ENCODE data around the gene NOL7. TPM values are rescaled to one million over a fixed set of nuclear protein-coding genes. Genes with fewer than 3 reads are reported as not detected.

NOL7 gene
- total and polyA plus RNA-seq, 2 donors from 2014 or later = 65.1 to 71.5 TPM

DNA sequence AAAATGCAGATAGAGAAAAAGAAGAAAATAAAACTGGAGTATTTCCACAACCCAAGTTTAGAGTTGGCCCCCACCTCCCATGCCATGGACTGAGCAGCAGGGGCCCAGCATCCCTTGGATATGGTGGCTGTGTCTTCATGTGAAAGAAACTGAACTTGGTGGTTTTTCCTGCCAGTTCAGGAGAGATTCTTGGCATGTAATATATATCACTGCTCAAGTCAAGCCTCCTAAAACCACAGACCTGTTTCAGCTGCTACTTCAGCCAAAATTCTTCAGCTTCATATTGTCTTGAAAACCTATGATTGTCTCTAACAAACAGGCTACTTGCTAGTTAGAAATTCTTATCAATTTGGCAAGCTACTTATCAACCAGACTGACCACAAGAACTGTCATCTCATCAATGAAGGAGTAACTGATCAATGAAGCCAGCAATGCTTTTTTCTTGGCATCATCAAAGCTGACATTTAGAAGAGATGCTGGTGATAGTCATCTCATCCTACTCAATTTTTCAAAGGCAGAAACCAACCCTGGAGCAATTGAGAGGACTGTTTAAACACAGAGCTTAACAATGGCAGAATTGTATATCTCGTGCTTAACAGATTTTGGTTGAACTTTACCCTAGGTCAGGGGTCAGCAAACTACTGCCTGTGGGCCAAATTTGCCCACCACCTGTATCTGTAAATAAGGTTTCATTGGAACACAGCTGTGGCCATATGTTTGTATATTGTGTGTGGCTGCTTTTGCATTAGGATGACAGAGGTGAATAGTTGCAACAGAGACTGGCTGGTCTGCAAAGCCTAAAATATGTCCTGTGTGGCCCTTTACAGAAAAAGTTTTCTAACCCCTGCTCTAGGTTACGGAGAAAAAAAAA, 10.4 kb upstream of the NOL7 start:
- intact Hi-C loops (cut with DNase I) = no loop called here
- peaks cover 0 to 14% (median 10%) of the 10 kb centered on the region in 3 donors for H3K36me3 ChIP-seq (ENCODE audit: control insufficient read depth in 2 of 3, insufficient read depth in 3 of 3, low read length in 3 of 3)
- FAIRE-seq = no peak

GRCh38 chr6:13605634-13606033, 9.5 kb upstream of the NOL7 start:
- Histone ChIP-seq H3K9ac (ENCODE audit: low read length in 3 of 3) (no peak overlapping the region), H3K9me3 (ENCODE audit: control insufficient read depth in 2 of 3, insufficient read depth in 1 of 3, low read length in 3 of 3) (no peaks in the 10 kb centered on the region), H3K27ac (ENCODE audit: low read depth in 2 of 2, low read length in 2 of 2) (no peak overlapping the region), H3K4me3 (ENCODE audit: low read length in 3 of 3) (no peak overlapping the region), H3K36me3 (ENCODE audit: control insufficient read depth in 2 of 3, insufficient read depth in 3 of 3, low read length in 3 of 3) (peaks cover 0 to 11% (median 4%) of the 10 kb centered on the region in 3 donors), H3K4me1 (ENCODE audit: control insufficient read depth in 2 of 3, insufficient read depth in 2 of 3, low read depth in 1 of 3, low read length in 3 of 3) (no peaks in the 10 kb centered on the region), H3K27me3 (ENCODE audit: control insufficient read depth, insufficient read depth, low read length) (no peaks in the 10 kb centered on the region)
- intact Hi-C loops (cut with DNase I) = no loop called here
- FAIRE-seq (no peak), DNase-seq (no peak)
- TF ChIP-seq CTCF (IDR thresholded peaks at IDR 0.05; ENCODE audit: borderline replicate concordance, extremely low read depth, insufficient read depth) = no peak

More for the DNA sequence above, 10.4 kb upstream of the NOL7 start:
- Histone ChIP-seq H3K9ac (ENCODE audit: low read length in 3 of 3) (no peak overlapping the region), H3K4me1 (ENCODE audit: control insufficient read depth in 2 of 3, insufficient read depth in 2 of 3, low read depth in 1 of 3, low read length in 3 of 3) (no peaks in the 10 kb centered on the region), H3K9me3 (ENCODE audit: control insufficient read depth in 2 of 3, insufficient read depth in 1 of 3, low read length in 3 of 3) (no peaks in the 10 kb centered on the region), H3K4me3 (ENCODE audit: low read length in 3 of 3) (no peak overlapping the region), H3K27me3 (ENCODE audit: control insufficient read depth, insufficient read depth, low read length) (no peaks in the 10 kb centered on the region), H3K27ac (ENCODE audit: low read depth in 2 of 2, low read length in 2 of 2) (no peak overlapping the region)
- DNase-seq = no peak
- no peak for TF ChIP-seq CTCF (IDR thresholded peaks at IDR 0.05; ENCODE audit: borderline replicate concordance, extremely low read depth, insufficient read depth)

GRCh38 chr6:13611715-13612114, 3.4 kb upstream of the NOL7 start:
- Histone ChIP-seq H3K27ac (ENCODE audit: low read depth in 2 of 2, low read length in 2 of 2) (no peak overlapping the region), H3K9ac (ENCODE audit: low read length in 3 of 3) (no peak overlapping the region), H3K9me3 (ENCODE audit: control insufficient read depth in 2 of 3, insufficient read depth in 1 of 3, low read length in 3 of 3) (no peaks in the 10 kb centered on the region), H3K36me3 (ENCODE audit: control insufficient read depth in 2 of 3, insufficient read depth in 3 of 3, low read length in 3 of 3) (peaks cover 0 to 3% (median 0%) of the 10 kb centered on the region in 3 donors), H3K27me3 (ENCODE audit: control insufficient read depth, insufficient read depth, low read length) (no peaks in the 10 kb centered on the region), H3K4me1 (ENCODE audit: control insufficient read depth in 2 of 3, insufficient read depth in 2 of 3, low read depth in 1 of 3, low read length in 3 of 3) (peaks cover 0 to 10% (median 4%) of the 10 kb centered on the region in 3 donors), H3K4me3 (ENCODE audit: low read length in 3 of 3) (no peak overlapping the region)
- intact Hi-C loops (cut with DNase I) = no loop called here
- TF ChIP-seq CTCF (IDR thresholded peaks at IDR 0.05; ENCODE audit: borderline replicate concordance, extremely low read depth, insufficient read depth) = no peak
- no peak for DNase-seq
- FAIRE-seq = no peak
